ENCODE data around the gene PIEZO1. TPM values are rescaled to one million over a fixed set of nuclear protein-coding genes. Genes with fewer than 3 reads are reported as not detected.

Gene PIEZO1
- total RNA-seq, 4 donors from 2014 or later = 101 to 364 (median 121) TPM

DNA sequence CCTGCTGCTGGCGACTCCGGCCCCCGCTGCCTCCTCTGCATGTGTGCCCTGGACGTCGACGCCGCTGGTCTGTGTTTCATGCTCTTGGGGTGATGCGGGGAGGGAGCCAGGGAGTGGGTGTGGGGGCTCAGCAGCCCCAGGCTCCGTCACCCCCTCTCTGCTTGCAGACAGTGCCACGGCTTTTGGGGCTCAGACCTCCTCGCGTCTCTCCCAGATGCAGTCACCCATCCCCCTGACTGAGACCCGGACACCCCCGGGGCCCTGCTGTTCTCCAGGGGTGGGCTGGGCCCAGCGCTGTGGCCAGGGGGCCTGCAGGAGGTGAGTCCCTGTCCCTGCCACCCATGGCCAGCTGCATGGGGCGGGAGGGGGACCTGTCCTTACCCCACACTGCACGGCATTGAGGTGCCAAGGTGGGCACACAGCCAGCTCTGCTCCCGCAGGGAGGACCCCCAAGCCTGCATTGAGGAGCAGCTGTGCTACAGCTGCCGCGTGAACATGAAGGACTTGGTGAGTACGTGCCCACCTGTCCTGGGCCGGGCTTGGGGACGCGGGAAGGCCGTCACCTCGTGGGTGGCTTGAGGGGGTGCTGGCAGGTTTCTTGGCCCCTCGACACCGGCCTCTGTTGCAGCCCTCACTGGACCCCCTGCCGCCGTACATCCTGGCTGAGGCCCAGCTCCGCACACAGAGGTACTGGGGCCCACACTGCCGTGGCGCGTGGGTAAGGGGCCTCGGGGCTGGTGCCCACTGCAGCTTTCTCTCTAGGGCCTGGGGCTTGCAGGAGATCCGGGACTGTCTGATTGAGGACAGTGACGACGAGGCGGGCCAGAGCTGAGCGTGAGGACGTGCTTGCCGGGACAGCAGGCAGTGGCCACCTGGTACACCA, 70.4 kb downstream of the PIEZO1 start:
- TF ChIP-seq, protein P1, sequence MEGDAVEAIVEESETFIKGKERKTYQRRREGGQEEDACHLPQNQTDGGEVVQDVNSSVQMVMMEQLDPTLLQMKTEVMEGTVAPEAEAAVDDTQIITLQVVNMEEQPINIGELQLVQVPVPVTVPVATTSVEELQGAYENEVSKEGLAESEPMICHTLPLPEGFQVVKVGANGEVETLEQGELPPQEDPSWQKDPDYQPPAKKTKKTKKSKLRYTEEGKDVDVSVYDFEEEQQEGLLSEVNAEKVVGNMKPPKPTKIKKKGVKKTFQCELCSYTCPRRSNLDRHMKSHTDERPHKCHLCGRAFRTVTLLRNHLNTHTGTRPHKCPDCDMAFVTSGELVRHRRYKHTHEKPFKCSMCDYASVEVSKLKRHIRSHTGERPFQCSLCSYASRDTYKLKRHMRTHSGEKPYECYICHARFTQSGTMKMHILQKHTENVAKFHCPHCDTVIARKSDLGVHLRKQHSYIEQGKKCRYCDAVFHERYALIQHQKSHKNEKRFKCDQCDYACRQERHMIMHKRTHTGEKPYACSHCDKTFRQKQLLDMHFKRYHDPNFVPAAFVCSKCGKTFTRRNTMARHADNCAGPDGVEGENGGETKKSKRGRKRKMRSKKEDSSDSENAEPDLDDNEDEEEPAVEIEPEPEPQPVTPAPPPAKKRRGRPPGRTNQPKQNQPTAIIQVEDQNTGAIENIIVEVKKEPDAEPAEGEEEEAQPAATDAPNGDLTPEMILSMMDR (IDR thresholded peaks at IDR 0.05; ENCODE audit: low read depth) = no peak

DNA sequence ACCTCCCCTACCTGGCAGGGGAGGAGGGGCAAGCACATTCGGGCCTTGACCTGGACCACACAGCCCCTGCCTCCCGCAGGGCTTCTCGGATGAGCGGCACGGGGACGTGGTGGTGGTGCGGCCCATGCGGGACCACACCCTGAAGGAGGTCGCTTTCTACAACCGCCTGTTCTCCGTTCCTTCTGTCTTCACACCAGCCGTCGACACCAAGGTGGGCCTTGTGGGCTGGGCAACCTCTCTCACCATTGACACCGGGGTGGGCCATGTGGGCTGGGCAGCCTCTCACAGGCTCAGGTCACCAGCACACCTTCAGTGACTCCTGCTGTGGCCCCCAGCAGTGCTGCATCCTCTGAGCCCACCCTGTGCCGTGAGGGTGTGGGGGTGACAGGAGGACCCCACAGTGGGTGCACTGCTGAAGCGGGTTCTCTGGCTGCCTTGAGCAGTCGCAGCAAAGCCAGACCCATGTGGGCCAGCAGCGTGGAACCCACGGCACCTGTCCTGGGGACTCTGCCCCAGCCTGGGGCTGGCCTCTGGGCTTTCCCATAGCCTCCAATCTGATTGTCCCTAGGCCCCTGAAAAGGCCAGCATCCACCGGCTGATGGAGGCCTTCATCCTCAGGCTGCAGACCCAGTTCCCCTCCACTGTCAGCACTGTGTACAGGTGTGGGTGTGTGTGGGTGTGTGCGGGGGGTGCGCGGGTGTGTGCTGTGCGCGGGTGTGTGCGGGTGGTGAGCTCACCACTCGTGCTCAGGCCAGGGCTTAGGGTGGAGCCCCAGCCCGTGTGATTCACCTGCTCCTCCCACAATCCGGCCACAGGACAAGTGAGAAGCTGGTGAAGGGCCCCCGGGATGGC, 71.2 kb downstream of the PIEZO1 start:
- TF ChIP-seq, protein P1 (IDR thresholded peaks at IDR 0.05; ENCODE audit: low read depth) = no peak

DNA sequence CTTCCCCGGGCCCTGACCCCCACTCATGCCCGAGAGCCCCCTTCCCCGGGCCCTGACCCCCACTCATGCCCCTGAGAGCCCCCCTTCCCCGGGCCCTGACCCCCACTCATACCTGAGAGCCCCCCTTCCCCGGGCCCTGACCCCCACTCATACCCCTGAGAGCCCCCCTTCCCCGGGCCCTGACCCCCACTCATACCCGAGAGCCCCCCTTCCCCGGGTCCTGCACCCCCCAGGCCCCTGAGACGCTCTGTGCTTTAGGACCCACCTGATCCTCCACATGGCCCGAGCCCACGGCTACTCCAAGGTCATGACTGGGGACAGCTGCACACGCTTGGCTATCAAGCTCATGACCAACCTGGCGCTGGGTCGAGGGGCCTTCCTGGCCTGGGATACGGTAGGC, 72.0 kb downstream of the PIEZO1 start:
- TF ChIP-seq, protein P1 (IDR thresholded peaks at IDR 0.05; ENCODE audit: low read depth) = no peak

DNA sequence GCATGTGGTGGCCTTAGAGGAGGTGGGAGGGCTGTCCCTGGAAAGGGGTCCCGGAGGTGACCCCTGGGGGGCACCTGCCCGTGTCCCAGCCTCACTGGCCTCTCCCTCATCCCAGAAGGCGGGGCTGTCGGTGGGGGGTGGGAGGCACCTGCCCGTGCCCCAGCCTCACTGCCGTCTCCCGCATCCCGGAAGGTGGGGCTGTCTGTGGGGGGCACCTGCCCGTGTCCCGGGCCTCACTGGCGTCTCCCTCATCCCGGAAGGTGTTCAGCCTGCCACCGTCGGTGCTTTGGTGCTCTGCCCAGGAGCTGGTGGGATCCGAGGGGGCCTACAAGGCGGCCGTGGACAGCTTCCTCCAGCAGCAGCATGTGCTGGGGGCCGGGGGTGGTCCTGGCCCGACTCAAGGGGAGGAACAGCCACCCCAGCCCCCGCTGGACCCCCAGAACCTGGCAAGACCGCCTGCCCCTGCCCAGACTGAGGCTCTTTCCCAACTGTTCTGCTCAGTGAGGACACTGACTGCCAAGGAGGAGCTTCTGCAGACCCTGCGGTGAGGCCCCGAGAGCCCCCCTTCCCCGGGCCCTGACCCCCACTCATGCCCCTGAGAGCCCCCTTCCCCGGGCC, 72.5 kb downstream of the PIEZO1 start:
- TF ChIP-seq, protein P1 (IDR thresholded peaks at IDR 0.05; ENCODE audit: low read depth) = no peak

DNA sequence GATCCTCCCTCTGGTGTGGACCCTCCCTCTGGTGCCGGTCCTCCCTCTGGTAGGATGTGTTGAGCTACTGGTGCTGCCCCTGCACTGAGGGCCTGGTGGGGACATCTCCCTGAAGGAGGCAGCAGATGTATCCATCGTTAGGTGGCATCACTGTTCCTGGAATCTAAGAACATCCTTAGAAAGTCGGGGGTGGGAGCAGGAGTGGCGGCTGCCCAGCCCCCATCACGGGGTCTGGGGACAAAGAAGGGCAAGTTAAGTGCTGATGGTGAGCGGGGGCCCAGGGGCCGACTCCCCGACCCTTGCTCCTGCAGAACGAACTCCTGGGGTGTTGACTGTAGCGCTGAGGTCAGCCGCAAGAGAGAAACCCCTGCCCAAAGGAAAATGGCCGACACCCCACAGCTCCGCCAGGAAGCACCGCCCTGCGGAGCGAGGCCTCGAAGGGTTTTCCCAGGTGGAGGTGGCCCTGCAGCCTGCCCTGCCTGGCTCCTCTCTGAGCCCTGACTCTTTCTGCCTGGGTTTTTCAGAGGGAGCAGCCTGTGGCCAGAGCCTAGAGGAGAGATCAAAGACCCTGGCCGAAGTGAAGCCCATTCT, 73.2 kb downstream of the PIEZO1 start:
- TF ChIP-seq, protein P1 (IDR thresholded peaks at IDR 0.05; ENCODE audit: low read depth) = no peak

DNA sequence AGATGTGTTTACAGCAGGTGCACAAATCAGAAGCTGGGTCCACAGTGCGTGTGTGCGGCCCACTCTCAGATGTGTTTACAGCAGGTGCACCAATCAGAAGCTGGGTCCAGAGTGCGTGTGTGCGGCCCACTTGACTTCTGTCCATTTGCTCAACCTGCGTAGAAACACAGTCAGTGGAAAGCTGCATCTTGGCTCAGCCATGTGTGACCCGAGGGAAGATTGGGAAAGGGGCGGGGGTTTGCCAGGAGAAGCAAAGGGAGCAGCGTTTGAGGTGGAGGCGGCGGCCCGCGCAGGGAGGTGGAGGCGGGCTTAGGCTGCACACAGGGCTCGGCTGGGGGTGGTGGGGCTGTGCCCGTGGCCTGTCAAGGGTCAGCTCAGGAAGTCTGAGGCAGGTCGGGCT, 74.5 kb downstream of the PIEZO1 start:
- TF ChIP-seq, protein P1 (IDR thresholded peaks at IDR 0.05; ENCODE audit: low read depth) = no peak

All from subcutaneous adipose tissue (tissue), 4 donors.